HG02973 (cell line): ENCODE results near the gene WDFY3.
"Not testable (repeated sequence)": the region's sequence is repeated elsewhere in the genome, so short reads cannot be mapped to it uniquely, and the experiment has no call there.

Experiments used
- ATAC-seq: cut with Tn5 transposase; IDR thresholded peaks from one replicate; pipeline ENCODE4 v1.9.1; 2021; ENCODE audit warnings: moderate library complexity; ENCODE audit not compliant: unreplicated experiment

The WDFY3 gene

DNA sequence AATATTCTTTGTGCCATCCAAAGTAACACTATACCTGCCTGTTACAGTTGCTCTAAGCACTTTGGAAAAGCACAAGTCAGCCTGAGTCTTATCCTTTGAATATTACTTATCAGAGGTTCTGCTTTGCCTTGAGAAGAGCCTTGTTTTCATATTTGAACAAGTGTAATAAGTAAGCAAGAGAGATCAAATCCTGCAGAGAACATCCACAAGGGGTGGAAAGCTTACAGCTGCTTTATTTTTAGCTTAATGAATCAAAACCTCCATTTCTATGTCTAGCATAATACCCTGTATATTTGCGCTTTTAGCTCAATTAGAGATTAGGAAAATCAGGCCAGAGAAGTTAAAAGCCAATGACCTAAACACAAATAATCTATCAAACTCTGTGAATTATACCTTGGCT is 243.8 kb downstream of the WDFY3 start:
- no peak for ATAC-seq

DNA sequence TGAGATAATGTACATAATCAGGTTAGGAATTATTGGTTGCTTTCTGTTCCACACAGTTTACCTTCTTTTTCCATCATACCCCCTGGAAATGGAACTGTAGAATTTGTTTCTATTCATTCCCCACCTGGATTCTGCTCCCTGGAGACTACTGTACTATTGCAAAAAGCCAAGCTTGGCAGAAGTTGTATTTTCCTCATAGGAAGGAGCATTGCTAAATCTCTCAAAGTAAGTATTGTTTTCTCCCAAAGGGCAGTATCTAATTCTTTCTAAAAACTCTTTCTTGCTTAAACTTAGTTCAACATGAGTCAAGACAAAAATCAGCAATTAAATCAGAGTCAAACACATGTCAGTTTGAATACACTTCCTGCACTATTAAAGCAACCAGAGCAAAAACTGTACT is 247.4 kb downstream of the WDFY3 start:
- no peak for ATAC-seq

DNA sequence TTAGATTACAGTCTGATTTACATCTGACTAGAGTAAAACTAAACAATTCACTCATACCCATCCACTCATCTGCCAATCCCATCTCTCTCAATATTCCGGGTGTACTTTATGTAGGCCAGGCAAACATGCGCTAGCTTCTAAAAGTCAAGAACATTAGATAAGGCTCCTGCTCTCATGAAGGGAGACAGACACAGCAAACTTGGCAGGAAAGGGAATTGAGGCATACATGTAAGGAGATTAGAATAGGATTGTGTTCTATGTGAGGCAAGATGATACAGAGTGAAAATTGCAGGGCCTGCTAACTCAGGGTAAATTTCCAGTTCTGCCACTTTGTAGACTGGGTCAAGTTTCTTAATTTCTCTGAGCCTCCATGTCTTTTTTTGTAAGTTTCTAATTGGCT is 247.8 kb downstream of the WDFY3 start:
- no peak for ATAC-seq

DNA sequence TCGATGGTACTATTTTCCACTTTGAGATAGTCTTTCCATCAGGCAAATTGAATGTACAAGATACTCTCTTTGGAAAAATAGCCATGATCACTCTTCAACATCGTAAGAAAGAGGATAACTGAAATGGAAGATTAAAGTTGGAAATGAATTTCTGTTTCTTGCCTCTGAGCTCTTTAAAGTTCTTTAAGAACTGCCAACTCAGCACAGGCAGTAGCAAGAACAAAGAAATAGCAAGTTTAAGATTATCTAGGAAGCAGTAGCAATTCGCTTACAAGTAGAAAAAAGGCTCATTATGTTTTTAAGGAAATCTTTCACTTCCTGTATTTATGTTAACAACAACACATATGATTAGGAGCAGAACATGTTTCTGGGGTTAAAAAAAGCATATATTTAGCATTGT is 255.9 kb downstream of the WDFY3 start:
- no peak for ATAC-seq

DNA sequence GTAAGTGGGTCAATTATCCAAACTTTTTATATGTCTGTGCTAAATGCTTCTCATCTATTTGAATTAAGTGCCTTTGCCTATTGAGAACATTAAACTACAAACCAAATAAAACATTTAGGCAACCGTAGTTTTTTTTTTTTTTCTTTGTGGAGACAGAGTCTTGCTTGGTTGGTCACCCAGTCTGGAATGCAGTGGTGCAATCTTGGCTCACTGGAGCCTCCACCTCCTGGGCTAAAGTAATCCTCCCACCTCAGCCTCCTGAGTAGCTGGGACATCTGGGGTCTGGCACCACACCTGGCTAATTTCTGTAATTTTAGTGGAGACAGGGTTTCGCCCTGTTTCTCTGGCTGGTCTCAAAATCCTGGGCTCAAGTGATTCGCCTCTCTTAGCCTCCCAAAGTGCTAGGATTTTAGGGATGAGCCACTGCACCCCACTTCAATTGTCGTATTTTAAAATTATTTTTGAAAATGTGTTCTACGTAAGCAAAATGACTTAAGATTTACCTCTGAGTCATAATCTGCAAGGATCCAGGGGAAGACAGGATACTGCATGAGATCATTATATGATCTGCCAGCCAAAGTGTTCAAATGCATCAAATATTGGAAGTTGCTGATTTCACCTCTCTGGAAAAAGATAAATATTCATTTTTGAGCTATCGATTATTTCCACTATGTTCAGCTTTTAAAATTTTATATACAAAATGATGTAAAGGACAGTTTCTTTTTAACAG is 257.9 kb downstream of the WDFY3 start:
- ATAC-seq, result no peak

DNA sequence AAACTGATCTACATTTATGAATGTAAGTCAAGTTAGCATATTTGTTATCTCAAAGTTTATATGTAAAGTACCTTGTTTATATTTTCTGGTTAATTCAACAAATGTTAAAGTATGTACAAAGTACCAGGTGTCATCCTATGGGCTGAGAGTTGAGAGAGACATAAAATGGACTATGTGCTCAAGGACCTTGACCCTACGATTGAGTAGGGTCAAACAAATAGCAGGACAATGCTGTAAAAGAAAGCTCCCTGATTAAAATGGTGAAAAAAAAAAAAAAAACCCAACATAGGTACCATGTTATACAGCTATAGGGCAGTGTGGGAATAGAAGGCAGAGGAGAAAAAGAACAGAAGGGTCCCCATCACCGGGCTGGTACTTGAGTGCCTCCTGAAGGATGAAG is 260.2 kb downstream of the WDFY3 start:
- no peak for ATAC-seq

DNA sequence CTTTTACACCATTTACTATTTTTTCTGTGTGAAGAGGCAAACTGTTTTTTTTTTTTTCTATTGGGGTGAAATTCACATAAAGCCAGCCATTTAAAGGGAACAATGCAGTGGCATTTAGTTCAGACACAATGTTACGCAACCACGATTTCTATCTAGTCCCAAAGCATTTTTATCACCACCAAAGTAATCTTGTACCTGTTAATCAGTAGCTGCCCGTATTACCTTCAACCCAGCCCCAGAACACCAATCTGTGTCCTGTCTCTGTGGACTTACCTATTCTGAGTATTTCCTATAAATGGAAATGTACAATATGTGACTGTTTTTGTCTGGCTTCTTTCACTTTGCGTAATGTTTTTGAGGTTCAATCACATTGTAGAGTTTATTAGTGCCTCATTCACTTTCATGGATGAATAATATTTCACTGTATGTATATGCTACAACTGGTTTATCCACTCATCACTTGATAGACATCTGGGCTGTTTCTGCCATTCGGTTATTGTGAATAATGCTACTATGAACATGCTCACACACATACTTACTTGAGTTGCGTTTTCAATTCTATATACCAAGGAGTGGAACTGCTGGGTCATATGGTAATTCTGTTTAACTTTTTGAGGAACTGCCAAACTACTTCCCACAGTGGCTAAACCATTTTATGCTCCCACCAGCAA is 267.4 kb downstream of the WDFY3 start:
- no peak for ATAC-seq

DNA sequence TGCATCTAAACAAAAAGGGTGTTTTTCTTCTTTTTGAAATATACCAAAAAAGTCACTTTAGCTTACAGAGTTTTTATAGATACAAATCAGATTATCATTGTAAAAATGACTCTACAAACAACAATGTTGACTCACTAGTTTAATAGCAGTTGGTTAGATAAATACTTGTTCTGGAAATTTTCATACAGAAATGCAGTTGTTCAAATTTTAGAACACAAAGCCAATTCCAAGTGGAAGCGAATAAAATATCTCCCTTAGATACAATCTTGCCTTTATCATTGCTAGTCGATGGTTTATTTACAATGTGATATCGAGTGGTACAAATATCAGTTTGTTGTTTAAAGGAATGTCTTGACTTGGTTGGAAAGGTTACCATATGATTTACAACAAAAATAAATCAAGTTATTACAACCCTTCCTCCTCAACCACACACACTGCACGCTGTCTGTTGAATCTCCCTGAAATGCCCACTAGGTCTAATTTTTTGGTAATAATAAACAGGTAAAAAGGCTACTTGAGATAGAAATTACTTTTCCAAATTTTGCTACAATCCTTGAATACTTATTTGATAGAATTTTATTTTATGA is 268.8 kb downstream of the WDFY3 start:
- ATAC-seq, result no peak

DNA sequence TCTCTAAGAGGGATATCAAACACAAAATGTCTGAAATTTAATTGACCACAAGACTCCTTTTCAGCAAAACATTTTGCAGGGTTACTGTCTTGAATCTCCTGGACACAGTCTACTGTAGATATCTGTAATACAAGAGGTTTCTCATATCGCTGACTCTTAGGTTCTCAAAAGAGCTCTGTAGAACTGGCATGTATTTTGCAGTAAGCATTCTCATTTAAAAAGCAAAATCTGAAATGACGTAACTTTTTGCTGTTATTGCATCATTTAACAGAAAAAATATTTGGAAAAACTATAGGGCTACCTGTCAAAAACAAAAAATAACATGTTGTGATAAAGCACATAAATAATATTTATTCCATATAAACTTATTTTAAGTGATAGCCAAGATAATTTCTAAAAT is 269.3 kb downstream of the WDFY3 start:
- ATAC-seq, result no peak

DNA sequence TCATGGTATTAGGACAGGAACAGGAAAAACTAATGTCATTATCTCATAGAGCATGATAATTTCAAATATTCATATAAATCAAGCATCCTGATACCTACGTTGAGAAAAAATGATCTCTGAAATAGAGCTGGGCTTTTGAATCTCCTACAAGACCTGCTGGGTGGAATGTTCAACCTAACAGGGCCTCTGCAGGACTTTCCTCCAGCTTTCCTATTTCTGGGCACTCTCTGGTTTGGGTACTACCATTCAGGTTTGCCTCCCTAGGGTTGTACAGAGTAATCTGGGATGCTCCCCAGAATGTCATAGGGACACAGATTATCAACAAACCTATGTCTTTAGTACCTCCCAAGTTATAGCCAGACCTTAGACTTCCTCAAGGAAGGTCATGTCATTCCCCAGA is 274.7 kb downstream of the WDFY3 start:
- no peak for ATAC-seq

DNA sequence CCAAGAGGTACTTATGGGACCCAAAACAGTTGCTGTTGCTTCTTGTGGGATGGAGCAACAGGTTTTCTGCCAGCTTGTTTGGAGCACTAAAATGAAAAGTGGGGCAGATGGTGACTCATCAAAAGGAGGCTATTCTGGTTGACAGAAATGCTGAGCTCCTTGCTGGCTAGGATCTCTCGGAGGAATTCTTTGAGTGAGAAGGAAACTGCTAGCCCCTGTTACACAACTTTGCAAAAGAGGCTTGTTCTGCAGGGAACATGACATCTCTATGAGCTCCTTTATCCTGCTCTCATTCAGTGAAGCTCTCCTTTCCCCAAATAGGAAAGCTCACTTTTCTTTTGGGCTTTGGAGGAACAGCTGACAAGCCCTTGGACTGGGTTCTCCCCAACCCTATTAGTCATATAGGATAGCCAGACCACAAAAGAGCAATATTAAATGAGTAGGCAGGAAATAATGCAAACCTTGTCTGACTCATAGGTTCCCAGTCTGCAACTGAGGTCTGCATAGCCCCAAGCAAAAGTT is 275.3 kb downstream of the WDFY3 start:
- no peak for ATAC-seq

DNA sequence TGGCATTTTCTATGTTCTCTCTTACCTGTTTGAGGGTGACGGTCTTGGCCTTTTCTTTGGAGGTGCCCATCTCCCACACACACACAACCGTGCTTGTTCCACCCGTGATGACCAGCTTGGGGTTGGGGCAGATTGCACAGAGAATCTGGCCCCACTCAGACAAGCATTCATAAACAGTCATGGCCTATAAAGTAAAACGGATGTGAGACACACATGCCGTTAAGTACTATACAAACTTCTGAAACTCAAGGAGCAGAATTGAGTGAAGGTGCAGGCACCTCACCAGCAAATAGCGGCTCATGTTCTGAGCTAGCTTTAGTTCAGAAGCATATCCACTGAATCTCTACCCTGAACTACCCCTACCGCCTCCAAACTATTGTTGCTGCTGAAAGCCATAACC is 276.0 kb downstream of the WDFY3 start:
- no peak for ATAC-seq

DNA sequence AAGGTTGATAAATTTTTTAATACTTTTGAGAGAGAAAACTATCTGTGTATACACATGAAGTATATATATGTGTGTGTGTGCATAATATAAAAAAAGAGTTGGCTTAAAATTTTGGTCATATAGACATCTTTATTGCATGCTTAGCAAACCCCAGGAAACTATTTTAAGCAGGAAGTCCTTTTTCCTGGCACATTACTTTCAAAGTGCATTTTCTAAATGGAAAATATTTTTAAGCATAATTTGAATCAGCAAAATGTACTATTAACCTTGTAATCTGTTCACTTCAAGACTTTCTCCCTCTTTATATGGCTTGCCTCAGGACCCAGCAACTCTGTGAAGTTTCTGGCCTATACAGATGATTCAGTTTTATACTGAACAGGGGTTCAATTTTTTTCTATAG is 277.3 kb downstream of the WDFY3 start:
- no peak for ATAC-seq

DNA sequence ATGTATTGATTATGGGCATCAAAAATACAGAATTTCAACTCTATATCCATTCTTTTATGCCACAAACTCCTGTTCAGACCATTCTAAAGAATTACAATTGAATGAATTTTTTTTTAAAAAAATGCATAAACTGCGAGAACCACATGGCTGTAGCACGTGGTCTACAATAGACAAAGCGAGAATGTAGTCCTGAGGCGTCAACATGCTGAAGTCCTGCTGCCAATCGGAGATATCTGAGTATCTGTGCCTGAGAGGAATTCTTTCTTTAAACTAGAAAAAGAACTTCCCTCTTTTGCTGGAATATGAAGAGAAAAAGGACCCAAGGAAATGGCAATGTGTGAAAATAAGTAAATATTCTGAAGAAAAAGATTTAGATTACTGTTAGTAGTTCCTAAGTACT is 277.9 kb downstream of the WDFY3 start:
- no peak for ATAC-seq

DNA sequence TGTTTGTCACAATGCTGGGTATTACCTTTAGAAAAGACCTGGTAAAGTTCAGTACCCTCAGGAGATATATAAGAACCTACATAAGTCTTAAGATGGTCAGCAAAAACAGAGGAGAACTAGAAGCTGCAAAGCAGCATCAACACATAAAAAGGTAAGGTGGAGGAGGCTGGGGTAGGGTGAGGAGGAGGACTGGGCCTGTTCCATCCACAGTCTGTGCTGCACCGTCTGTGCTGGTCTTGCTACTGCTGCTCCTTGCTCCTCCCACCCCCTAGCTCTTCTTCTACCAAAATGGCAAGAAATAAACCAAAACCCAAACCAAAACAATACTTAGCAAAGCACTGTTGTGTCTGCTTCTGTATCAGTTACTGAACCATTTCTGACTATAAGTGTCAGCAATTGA is 281.4 kb downstream of the WDFY3 start:
- ATAC-seq, result no peak

DNA sequence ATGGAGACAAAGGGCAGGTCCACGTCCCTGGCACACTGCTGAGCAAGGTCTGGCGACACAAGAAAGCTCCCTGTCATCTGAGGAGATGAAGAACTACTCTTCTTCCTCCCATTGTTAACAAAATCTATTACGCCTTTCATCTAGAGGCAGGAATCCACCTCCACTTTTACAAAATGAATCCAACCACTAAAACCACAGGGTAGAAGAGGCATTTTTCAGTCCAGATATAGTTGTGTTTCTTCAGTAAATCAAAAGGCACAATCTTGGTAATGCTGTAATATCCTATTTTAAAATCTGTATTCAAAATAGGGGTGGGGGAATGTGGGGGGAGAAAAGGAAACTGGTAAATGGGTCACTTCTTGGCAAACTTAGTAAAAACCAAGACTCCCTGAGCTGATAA is 282.1 kb downstream of the WDFY3 start:
- ATAC-seq, result no peak

DNA sequence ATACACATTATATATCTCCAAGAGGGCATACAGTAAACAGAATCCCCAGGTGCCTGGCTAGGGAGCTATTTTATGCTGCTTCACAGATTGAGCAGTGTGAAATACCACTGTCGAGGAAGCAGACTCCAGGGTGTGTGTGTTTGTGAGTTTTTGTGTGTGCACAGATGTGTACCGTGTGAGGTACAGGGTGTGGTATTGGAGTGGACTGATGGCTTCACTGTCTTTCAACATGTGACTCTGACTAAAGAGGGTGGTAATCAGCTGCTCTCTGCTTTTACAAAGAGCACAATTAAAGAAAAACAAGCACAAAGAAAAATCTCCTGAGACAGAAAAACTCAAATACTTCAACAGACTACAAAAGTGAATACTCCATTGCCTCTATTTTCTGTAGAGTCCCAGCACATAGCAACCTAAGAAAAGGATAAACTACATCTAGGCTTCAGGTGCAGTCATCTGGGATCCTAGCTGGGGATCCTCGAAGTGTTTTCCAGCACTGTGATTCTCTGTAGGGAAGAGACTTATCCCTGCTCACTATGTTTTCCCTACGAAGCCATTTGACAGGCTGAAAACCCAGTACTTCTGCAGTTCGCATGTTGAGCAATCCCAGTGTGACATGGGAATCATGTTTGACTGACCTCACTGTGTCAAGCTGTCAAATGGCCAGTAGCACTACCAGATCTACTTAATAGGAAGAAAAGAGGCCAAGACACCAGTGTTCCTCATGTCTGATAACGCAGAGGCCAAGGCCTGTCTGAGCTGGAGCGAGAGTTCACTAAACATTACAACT is 283.2 kb downstream of the WDFY3 start:
- no peak for ATAC-seq

DNA sequence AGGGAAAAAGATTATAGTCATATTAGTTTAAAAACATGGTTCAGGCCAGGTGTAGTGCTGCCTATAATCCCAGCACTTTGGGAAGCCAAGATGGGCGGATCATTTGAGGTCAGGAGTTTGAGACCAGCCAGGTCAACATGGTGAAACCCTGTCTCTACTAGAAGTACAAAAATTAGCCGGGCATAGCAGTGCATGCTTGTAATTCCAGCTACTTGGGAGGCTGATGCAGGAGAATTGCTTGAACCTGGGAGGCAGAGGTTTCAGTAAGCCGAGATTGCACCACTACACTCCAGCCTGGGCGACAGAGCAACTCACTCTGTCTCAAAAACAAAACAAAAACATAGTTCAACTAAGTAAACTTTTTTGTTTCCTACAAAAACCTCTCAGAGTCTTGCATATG is 283.8 kb downstream of the WDFY3 start:
- ATAC-seq, result not testable (repeated sequence)

DNA sequence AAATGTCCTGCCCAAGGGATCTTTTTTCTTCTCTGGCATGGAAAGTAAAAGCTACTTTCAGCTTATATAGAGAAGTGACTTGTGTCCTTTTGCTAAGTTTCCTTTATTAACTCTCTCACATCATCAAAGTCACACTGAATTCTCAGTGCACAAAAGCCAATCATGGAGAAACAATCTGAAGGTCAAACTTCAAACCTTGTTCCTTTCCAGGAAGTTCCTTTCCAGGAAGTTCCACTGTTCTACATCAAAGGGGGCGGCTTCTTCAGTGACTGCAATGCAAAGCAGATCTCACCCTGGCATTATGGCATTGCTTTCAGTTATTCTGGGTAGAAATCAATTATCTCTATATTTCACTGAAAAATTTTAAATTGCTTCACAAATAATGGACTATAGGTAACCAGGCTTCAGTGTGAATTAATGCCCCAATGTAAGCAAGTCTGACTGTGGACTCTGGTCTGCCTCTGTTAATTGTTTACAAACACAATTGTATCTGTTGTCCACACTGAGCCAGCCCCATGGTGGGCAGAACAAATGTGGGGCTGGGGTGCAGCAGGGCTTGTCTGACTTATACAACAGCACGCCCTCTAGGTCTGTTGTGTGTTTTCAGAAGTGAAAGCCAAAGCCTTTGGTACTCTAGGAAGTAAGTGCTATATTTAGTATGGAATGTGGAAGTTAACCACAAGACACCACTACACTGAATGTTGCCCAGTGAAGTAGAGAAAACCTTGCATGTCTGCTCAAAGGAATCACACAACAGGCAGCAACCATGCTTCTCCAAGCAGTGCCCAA is 284.8 kb downstream of the WDFY3 start:
- ATAC-seq, result no peak

DNA sequence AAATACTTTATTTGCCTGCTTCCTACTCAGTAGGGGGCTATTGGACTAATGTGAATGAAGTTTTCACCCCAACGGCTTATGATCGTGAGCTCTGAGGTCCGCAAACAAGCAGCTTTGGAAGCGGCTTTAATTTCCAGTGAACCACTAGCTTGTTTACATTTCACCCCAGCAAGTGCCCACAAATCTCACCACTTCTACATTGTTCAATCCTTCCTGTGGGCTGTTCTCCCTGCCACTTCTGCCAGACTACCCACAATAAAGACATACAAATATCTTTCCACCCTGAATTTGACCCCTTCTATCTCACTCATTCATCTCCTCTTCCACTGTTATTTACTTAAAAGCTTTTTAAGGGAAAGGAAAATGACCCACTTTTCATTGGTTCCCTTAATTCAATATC is 285.5 kb downstream of the WDFY3 start:
- no peak for ATAC-seq
